ENCODE measurements around the gene FILIP1.

- TF ChIP-seq CTCF (IDR thresholded peaks at IDR 0.05), result no peak
- no peak for TF ChIP-seq POLR2A (IDR thresholded peaks at IDR 0.05; ENCODE audit: low read depth)
- no peak for TF ChIP-seq POLR2AphosphoS5 (IDR thresholded peaks at IDR 0.05)
- TF ChIP-seq EP300 (IDR thresholded peaks at IDR 0.05), result no peak
These were observed 143.4 kb downstream of the FILIP1 start for GRCh38 chr6:75350156-75350555.
